Epithelial cell of esophagus (primary cell): Measurements from ENCODE around the gene P2RX2.

Experiments used
- DNase-seq: peaks from one replicate; pipeline ENCODE4 v3.0.0; 2010; ENCODE audit warnings: low read depth
- H3K4me3 ChIP-seq: 2 replicates; pipeline ENCODE4 v1.5.1; 2011; ENCODE audit warnings: mild to moderate bottlenecking, low read length, control low read depth
- TF ChIP-seq, protein P1 (sequence below): IDR thresholded peaks from 2 replicates; pipeline ENCODE4 v1.5.1; 2011; ENCODE audit warnings: low read depth, mild to moderate bottlenecking, low read length, control low read depth, inconsistent platforms; ENCODE audit not compliant: insufficient read depth; ENCODE audit errors: missing control alignments

The P2RX2 gene

DNA sequence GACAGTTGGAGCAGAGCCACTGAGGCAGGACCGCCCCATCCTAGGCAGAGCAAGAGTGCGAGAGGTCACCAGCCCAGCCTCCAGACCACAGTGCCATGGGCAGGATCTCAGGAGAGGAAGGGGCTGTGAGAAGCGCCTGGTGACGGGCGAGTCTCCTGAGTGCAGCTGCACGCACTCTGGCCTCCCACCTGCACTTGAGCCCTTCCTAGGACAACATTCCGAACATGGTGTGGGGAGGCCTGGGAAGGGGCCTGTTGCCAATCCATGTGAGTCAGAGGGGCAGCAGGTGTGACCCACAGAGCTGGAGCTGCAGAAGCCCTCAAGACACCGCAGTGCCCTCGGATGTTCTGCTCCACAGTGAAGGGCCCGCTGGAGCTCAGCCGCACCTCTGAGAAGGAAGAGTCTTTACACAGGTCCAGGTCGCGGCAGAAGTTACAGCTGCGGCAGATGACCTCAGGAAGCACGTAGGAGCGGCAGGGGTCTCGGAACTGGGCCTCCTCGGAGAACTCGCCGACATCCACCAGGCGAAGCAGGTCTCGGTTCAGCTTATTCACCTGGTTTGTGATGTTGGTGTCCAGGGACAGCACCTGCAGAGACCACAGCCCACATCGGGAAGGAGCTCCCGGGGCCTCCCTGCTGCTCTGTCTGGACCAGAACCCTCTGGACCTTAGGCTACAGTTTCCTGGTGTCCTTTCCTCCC lies 7.3 kb downstream of the P2RX2 start:
- H3K4me3 ChIP-seq, result no peak overlapping the region
- TF ChIP-seq, protein P1, sequence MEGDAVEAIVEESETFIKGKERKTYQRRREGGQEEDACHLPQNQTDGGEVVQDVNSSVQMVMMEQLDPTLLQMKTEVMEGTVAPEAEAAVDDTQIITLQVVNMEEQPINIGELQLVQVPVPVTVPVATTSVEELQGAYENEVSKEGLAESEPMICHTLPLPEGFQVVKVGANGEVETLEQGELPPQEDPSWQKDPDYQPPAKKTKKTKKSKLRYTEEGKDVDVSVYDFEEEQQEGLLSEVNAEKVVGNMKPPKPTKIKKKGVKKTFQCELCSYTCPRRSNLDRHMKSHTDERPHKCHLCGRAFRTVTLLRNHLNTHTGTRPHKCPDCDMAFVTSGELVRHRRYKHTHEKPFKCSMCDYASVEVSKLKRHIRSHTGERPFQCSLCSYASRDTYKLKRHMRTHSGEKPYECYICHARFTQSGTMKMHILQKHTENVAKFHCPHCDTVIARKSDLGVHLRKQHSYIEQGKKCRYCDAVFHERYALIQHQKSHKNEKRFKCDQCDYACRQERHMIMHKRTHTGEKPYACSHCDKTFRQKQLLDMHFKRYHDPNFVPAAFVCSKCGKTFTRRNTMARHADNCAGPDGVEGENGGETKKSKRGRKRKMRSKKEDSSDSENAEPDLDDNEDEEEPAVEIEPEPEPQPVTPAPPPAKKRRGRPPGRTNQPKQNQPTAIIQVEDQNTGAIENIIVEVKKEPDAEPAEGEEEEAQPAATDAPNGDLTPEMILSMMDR, result no peak
- DNase-seq, result no peak

DNA sequence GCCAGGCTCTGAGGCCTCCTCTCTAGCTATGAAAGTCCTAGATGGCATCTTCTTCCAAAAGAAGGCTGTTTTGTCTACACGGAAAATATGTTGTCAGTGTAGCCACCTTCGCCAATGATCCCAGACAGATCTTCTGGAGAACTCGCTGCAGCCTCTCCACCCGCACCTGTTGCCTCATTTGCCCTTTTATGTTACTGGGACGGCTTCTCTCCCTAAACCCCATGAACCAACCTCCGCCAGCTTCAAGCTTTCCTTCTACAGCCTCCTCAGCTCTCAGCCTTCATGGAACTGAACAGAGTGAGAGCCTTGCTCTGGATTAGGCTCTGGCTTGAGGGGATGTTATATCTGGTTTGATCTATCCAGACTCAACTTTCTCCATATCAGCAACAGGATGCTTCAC lies 10.8 kb downstream of the P2RX2 start:
- TF ChIP-seq, protein P1, result no peak
- DNase-seq, result no peak
- no peak overlapping the region for H3K4me3 ChIP-seq

DNA sequence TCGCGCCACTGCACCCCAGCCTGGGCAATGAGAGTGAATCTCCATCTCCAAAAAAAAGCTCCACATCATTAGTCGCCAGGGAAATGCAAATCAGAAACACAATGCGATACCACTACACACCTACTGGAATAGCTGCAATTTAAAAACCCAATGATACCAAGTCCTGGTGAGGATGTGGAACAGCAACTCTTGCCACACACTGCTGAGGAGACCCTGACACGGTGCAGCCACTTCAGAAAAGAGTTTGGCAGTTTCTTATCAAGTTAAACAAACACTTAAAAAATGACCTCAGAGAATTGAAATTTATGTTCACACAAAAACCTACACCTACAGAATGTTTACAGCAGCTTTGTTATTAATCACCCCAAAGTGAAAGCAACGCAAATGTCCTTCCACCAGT lies 12.1 kb downstream of the P2RX2 start:
- no peak overlapping the region for H3K4me3 ChIP-seq
- no peak for DNase-seq
- TF ChIP-seq, protein P1, result no peak

DNA sequence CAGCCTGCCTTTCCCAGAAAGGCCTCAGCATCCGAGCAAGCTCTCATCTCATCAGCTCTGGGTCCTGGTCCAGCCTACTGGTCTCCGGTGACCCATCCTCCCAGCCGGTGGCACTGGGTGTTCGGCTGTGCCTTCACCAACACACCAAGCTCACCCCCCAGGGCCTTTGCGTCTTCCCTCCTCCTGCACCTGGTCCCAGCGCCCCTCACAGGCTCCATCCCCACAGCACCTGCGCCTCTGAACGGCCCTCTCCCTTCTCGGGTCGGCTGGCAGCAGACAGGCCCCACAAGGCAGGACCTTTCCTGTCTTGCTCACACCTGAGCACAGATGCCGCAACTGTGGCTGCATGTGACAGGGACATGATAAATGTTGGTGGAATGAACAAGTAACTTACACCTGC lies 13.1 kb downstream of the P2RX2 start:
- H3K4me3 ChIP-seq, result no peak overlapping the region
- TF ChIP-seq, protein P1, result no peak
- no peak for DNase-seq

DNA sequence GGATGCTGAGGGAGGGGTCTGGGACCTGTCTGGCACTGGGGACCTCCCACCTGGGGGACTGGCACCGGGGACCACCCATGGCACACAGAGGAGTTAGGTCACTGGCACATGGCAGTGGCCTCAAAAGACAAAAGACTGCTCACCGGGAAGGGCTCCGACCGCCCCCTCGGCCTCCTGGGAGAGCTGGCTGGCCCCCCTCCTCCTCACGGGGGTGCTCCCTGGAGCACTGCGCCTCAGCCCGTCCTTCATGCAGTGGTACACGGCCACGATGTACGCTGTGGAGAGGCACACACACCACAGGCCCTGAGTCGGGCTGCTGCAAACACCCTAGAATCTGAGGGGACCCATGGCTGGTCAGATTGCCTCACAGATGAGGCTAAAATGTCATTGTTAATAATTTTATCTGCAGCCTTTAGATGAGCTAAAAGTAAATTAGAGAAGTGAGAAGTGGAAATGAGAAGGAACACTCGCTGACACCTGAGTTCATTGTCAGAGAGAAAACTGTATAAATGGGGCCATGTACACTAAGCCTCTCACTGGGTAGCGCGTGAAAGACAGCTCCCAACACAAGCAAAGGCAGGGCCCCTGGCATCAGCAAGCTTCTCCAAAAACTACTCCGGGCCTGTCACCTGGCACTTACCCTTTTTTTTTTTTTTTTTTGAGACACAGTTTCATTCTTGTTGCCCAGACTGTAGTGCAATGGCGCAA lies 14.1 kb downstream of the P2RX2 start:
- TF ChIP-seq, protein P1, result no peak
- H3K4me3 ChIP-seq, result no peak overlapping the region
- DNase-seq, result no peak

DNA sequence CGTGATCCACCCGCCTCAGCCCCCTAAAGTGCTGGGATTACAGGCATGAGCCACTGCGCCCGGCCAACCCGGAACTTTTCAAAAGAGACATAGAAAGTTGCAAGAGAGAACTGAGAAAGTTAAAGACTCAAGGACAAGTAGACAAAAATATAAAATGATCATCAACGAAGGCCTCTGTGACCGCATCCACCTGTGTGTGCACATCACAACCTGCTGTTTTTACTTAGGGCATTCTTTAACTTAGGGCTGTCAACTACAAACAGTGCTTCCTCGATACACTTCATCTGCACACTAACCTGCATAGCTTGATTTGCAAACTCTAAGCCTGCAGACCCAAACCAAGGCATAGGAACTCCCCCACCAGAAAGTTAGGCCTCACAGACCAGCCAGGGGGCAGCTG lies 14.8 kb downstream of the P2RX2 start:
- H3K4me3 ChIP-seq, result no peak overlapping the region
- DNase-seq, result no peak
- TF ChIP-seq, protein P1, result no peak

DNA sequence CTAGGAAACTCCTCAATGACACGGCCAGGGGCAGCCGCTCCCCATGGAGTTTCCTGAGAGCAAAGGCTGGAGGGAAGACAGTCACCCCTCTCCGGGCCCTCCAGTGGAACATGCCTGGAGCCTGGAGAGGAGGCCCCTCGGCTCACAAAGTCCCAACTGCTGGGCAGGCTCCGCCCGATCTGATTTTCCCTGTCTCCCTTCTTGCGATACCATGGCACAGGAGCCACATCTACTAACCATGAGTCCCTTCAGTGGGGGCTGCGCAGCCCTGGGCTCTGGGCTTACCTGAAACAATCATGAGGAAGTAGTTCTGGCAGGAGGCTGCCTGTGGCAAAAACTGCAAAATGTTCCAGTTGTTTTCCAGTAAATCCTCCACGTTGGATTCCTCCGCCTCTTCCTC lies 15.3 kb downstream of the P2RX2 start:
- no peak overlapping the region for H3K4me3 ChIP-seq
- TF ChIP-seq, protein P1, result no peak
- DNase-seq, result no peak
